Measurements from ENCODE around the gene PHF13.

PHF13 gene

GRCh38 chr1:6602669-6603237 lies 10.8 kb upstream of the PHF13 start, which contains the start of gene KLHL21:
Gene KLHL21 (minus strand): TSS chr1:6602869. CDS start chr1:6602817, 52 bp downstream.
- DNase-seq: peak; percentile 86

- DNase-seq: peak; percentile 57
Measured at GRCh38 chr1:6603238-6603914, 10.2 kb upstream of the PHF13 start.

- no peak for DNase-seq
Measured at GRCh38 chr1:6603915-6604558, 9.5 kb upstream of the PHF13 start.

- peak; percentile 34 for DNase-seq
Measured at GRCh38 chr1:6612641-6613360, 730 bp upstream of the PHF13 start.

- peak; percentile 56 for DNase-seq
Measured at GRCh38 chr1:6614019-6614928, 743 bp downstream of the PHF13 start.

- DNase-seq: no peak
Measured at GRCh38 chr1:6614929-6615785, 1.6 kb downstream of the PHF13 start.

- DNase-seq: no peak
Measured at GRCh38 chr1:6619045-6619444, 5.5 kb downstream of the PHF13 start.

- DNase-seq: no peak
Measured at GRCh38 chr1:6621429-6622391, 8.2 kb downstream of the PHF13 start.

GRCh38 chr1:6622396-6623152 lies 9.0 kb downstream of the PHF13 start:
- no peak for DNase-seq

- no peak for DNase-seq
Measured at GRCh38 chr1:6623269-6623965, 9.9 kb downstream of the PHF13 start.

GRCh38 chr1:6624710-6625583 lies 11.4 kb downstream of the PHF13 start, which contains the start of gene THAP3:
Gene THAP3 (plus strand): TSS chr1:6624868. CDS start chr1:6625219, 351 bp downstream.
- peak; percentile 88 for DNase-seq

- no peak for DNase-seq
Measured at GRCh38 chr1:6625584-6626149, 12.1 kb downstream of the PHF13 start.

- DNase-seq: no peak
Measured at GRCh38 chr1:6627031-6627430, 13.5 kb downstream of the PHF13 start.

GRCh38 chr1:6627841-6628545 lies 14.5 kb downstream of the PHF13 start:
- DNase-seq: no peak

GRCh38 chr1:6628971-6629479 lies 15.5 kb downstream of the PHF13 start:
- DNase-seq: no peak

- DNase-seq: no peak
Measured at GRCh38 chr1:6630027-6630426, 16.5 kb downstream of the PHF13 start.

Data from stimulated activated CD4-positive, alpha-beta T cell treated with anti-CD3 and anti-CD28 coated beads, Interleukin-4, amount 100 ng/mL, for 24 hours (primary cell).